ENCODE results near the gene ACTL9. TPM values are rescaled to one million over a fixed set of nuclear protein-coding genes. Genes with fewer than 3 reads are reported as not detected.

Gene ACTL9
- total RNA-seq, 1 experiment from 2014 or later, result not detected

GRCh38 chr19:8695501-8695900 lies 3.1 kb downstream of the ACTL9 start (continued):
- no peak for TF ChIP-seq ZNF425 (CRISPR knock-in tag; conservative IDR thresholded peaks at IDR 0.05)

- ATAC-seq, result no peak
- ChIA-PET CTCF (no interaction called here), POLR2A (no interaction called here)
- Mint-ChIP-seq H3K36me3 (peaks cover under 1% of the 10 kb centered on the region; the same call in 1 of the 2 replicates), H3K27ac (no peak overlapping the region), H3K9me3 (peaks cover 41% of the 10 kb centered on the region), H3K4me1 (no peaks in the 10 kb centered on the region), H3K27me3 (ENCODE audit: low read depth) (peaks cover 23% of the 10 kb centered on the region), H3K4me3 (no peak overlapping the region)
- no peak for DNase-seq (ENCODE audit: low spot score)
- TF ChIP-seq AFF4 (CRISPR knock-in tag; IDR thresholded peaks at IDR 0.05; ENCODE audit: borderline replicate concordance) (no peak), MYBL2 (CRISPR knock-in tag; IDR thresholded peaks at IDR 0.05) (no peak), SOX15 (CRISPR knock-in tag; IDR thresholded peaks at IDR 0.05) (no peak), ZNF532 (CRISPR knock-in tag; IDR thresholded peaks at IDR 0.05; ENCODE audit: borderline replicate concordance) (no peak), RORB (CRISPR knock-in tag; IDR thresholded peaks at IDR 0.05) (no peak), ESRRA (CRISPR knock-in tag; IDR thresholded peaks at IDR 0.05; ENCODE audit: borderline replicate concordance) (no peak), IRF1 (CRISPR knock-in tag; IDR thresholded peaks at IDR 0.05) (no peak), ZNF263 (CRISPR knock-in tag; IDR thresholded peaks at IDR 0.05; ENCODE audit: low read depth) (no peak), CREM (CRISPR knock-in tag; IDR thresholded peaks at IDR 0.05) (no peak), ZNF121 (CRISPR knock-in tag; IDR thresholded peaks at IDR 0.05) (no peak), CTCF (IDR thresholded peaks at IDR 0.05) (no peak), JAZF1 (CRISPR knock-in tag; IDR thresholded peaks at IDR 0.05) (no peak), ATF6 (CRISPR knock-in tag; IDR thresholded peaks at IDR 0.05) (no peak), ERG (CRISPR knock-in tag; IDR thresholded peaks at IDR 0.05) (no peak)
Observed at GRCh38 chr19:8690753-8691539, 7.6 kb downstream of the ACTL9 start.

Measured in WTC11 (cell line).